Measurements from ENCODE around the gene NETO1.

NETO1 gene

GRCh38 chr18:72830109-72830508 is 37.7 kb downstream of the NETO1 start:
- no peak for DNase-seq (ENCODE audit: low read depth)
- no peak overlapping the region for H3K4me3 ChIP-seq (ENCODE audit: control insufficient read depth, low read depth, low read length)
- no peak for TF ChIP-seq CTCF (conservative IDR thresholded peaks at IDR 0.05; ENCODE audit: control insufficient read depth, insufficient read depth, low read depth, low read length)

- no peak for DNase-seq (ENCODE audit: low read depth)
- no peak overlapping the region for H3K4me3 ChIP-seq (ENCODE audit: control insufficient read depth, low read depth, low read length)
- TF ChIP-seq CTCF (conservative IDR thresholded peaks at IDR 0.05; ENCODE audit: control insufficient read depth, insufficient read depth, low read depth, low read length), result no peak
These were observed 39.2 kb downstream of the NETO1 start for GRCh38 chr18:72828601-72829000.

GRCh38 chr18:72826736-72827135 is 41.1 kb downstream of the NETO1 start:
- no peak for TF ChIP-seq CTCF (conservative IDR thresholded peaks at IDR 0.05; ENCODE audit: control insufficient read depth, insufficient read depth, low read depth, low read length)
- no peak overlapping the region for H3K4me3 ChIP-seq (ENCODE audit: control insufficient read depth, low read depth, low read length)
- DNase-seq (ENCODE audit: low read depth), result no peak

- no peak for TF ChIP-seq CTCF (conservative IDR thresholded peaks at IDR 0.05; ENCODE audit: control insufficient read depth, insufficient read depth, low read depth, low read length)
- no peak for DNase-seq (ENCODE audit: low read depth)
- H3K4me3 ChIP-seq (ENCODE audit: control insufficient read depth, low read depth, low read length), result no peak overlapping the region
These were observed 44.4 kb downstream of the NETO1 start for GRCh38 chr18:72823345-72823744.

GRCh38 chr18:72822202-72822601 is 45.6 kb downstream of the NETO1 start:
- no peak overlapping the region for H3K4me3 ChIP-seq (ENCODE audit: control insufficient read depth, low read depth, low read length)
- TF ChIP-seq CTCF (conservative IDR thresholded peaks at IDR 0.05; ENCODE audit: control insufficient read depth, insufficient read depth, low read depth, low read length), result no peak
- DNase-seq (ENCODE audit: low read depth), result no peak

- H3K4me3 ChIP-seq (ENCODE audit: control insufficient read depth, low read depth, low read length), result no peak overlapping the region
- TF ChIP-seq CTCF (conservative IDR thresholded peaks at IDR 0.05; ENCODE audit: control insufficient read depth, insufficient read depth, low read depth, low read length), result no peak
- DNase-seq (ENCODE audit: low read depth), result no peak
These were observed 47.2 kb downstream of the NETO1 start for GRCh38 chr18:72820571-72820970.

GRCh38 chr18:72819050-72819449 is 48.7 kb downstream of the NETO1 start:
- DNase-seq (ENCODE audit: low read depth), result no peak
- TF ChIP-seq CTCF (conservative IDR thresholded peaks at IDR 0.05; ENCODE audit: control insufficient read depth, insufficient read depth, low read depth, low read length), result no peak
- no peak overlapping the region for H3K4me3 ChIP-seq (ENCODE audit: control insufficient read depth, low read depth, low read length)
